Cardiac muscle cell (in vitro differentiated cells and primary cell): ENCODE data around the gene LRTM2. TPM values are rescaled to one million over a fixed set of nuclear protein-coding genes. Genes with fewer than 3 reads are reported as not detected.

Source experiments
- DNase-seq, 2 donors: peaks; one replicate each; pipeline versions ENCODE4 v3.0.0 to v3.0.0-alpha.2; 2010 to 2017; ENCODE audit warnings: low read depth in 1 of 2, low spot score in 1 of 2
- H3K27ac ChIP-seq: fragments of 200-600 bp; sonication (generic); 2 replicates; pipeline ENCODE4 v1.5.1; 2016
- H3K27me3 ChIP-seq: fragments of 200-600 bp; sonication (generic); 2 replicates; pipeline ENCODE4 v1.6.0; 2016; ENCODE audit warnings: control low read depth
- H3K36me3 ChIP-seq: fragments of 200-600 bp; sonication (generic); 2 replicates; pipeline ENCODE4 v1.5.1; 2016; ENCODE audit warnings: control low read depth
- H3K4me1 ChIP-seq: fragments of 200-600 bp; sonication (generic); 2 replicates; pipeline ENCODE4 v1.8.1; 2017; ENCODE audit warnings: low read depth, mild to moderate bottlenecking, mixed run types
- H3K4me3 ChIP-seq: fragments of 200-600 bp; sonication (generic); 2 replicates; pipeline ENCODE4 v1.5.1; 2016; ENCODE audit warnings: mild to moderate bottlenecking
- H3K9me3 ChIP-seq: fragments of 200-600 bp; sonication (generic); 2 replicates; pipeline ENCODE4 v1.5.1; 2017; ENCODE audit warnings: low read depth, mild to moderate bottlenecking, control low read depth
- polyA plus RNA-seq: library from polyadenylated mRNA; unstranded; fragments of >200 nt; fragmentation: Nextera tagmentation; extraction: Ambion mirVana; gene quantifications from 2 replicates; pipeline ENCODE4 v1.2.1, GENCODE V29; 2016
- total RNA-seq: library from RNA; depleted of rRNA; stranded (reverse); fragments of >200 nt; gene quantifications from 2 replicates; pipeline ENCODE4 v1.2.3, GENCODE V29; 2016
- TF ChIP-seq, protein P1 (sequence below): IDR thresholded peaks from 2 replicates; pipeline ENCODE4 v1.5.1; 2012; ENCODE audit warnings: low read depth, mild to moderate bottlenecking, low read length

Gene LRTM2
- total and polyA plus RNA-seq, 2 experiments from 2014 or later: not detected

DNA sequence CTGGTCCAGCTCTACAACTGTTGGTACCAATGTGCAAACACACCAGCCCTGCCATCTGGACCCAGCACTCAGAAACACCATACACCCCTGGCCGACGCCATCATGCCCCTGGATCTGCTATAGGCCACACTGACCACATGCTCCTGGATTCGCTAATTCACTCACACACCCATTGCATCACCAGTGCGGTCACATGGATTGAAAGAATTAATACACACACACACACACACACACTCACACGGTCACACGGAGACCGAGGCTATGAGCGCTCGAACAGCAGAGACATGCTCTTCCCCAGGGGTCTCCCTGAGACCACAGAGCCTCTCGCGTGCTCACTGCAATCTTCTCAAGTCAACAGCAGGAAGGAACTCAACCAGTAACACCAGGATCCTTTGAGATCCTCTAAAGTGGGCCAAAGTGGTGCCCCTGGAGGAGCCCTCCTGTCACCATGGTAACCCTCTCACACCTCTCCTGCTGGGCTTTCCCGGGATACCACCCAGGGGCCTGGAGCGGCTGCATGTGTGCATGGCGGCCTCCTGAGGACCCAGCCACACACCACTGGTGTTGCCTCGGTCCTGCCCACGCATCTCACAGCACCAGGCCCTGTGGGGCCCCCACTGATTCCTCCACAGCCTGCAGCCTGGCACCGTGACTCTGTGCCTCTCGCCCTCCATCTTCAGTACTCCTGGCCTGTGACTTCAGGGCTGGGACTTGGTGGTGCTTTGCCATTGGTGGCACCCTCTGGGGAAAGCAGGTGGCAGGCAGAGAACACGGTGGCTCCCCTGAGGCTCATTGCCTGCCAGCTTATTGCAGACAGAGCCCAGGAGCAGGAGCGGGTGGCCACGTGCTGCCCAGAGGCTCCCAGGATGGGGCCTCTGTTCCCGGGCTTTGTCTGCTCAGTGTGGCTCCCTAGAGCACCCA is 15.1 kb downstream of the LRTM2 start:
- peaks cover 26% of the 10 kb centered on the region for H3K27me3 ChIP-seq
- no peak overlapping the region for H3K27ac ChIP-seq
- DNase-seq: no peak
- no peaks in the 10 kb centered on the region for H3K9me3 ChIP-seq
- no peaks in the 10 kb centered on the region for H3K4me1 ChIP-seq
- no peak overlapping the region for H3K4me3 ChIP-seq
- no peaks in the 10 kb centered on the region for H3K36me3 ChIP-seq
- TF ChIP-seq, protein P1, sequence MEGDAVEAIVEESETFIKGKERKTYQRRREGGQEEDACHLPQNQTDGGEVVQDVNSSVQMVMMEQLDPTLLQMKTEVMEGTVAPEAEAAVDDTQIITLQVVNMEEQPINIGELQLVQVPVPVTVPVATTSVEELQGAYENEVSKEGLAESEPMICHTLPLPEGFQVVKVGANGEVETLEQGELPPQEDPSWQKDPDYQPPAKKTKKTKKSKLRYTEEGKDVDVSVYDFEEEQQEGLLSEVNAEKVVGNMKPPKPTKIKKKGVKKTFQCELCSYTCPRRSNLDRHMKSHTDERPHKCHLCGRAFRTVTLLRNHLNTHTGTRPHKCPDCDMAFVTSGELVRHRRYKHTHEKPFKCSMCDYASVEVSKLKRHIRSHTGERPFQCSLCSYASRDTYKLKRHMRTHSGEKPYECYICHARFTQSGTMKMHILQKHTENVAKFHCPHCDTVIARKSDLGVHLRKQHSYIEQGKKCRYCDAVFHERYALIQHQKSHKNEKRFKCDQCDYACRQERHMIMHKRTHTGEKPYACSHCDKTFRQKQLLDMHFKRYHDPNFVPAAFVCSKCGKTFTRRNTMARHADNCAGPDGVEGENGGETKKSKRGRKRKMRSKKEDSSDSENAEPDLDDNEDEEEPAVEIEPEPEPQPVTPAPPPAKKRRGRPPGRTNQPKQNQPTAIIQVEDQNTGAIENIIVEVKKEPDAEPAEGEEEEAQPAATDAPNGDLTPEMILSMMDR: no peak

DNA sequence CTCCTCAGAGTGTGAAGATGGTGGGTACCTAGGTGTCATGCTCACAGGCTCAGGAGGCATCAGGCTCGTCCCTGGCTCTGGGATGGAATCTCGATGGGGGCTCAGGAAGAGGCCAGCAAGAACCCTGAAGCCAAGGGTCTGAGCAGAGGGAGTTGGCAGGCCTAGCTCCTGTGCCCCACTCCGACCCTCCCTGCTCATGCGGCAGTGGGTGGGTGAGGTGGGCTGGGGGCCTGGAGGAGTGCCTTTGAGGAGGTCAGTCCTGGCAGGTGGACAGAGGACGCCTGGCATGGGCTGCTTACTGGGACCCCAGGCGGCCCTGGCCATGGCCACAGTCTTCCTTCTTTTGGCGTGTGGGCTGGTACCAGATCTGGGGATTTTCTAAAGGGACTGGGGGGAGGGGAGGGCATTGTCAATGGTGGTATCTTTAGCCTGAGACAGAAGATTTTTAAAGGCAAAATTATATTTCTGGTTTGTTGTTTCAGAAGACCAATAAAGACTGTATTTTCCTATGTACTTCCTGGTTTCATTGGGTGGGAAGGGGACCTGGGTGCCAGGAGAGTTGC is 16.0 kb downstream of the LRTM2 start:
- no peak overlapping the region for H3K27ac ChIP-seq
- peaks cover 26% of the 10 kb centered on the region for H3K27me3 ChIP-seq
- H3K4me1 ChIP-seq: no peaks in the 10 kb centered on the region
- H3K9me3 ChIP-seq: no peaks in the 10 kb centered on the region
- no peak for DNase-seq
- TF ChIP-seq, protein P1: no peak
- H3K36me3 ChIP-seq: no peaks in the 10 kb centered on the region
- H3K4me3 ChIP-seq: no peak overlapping the region

DNA sequence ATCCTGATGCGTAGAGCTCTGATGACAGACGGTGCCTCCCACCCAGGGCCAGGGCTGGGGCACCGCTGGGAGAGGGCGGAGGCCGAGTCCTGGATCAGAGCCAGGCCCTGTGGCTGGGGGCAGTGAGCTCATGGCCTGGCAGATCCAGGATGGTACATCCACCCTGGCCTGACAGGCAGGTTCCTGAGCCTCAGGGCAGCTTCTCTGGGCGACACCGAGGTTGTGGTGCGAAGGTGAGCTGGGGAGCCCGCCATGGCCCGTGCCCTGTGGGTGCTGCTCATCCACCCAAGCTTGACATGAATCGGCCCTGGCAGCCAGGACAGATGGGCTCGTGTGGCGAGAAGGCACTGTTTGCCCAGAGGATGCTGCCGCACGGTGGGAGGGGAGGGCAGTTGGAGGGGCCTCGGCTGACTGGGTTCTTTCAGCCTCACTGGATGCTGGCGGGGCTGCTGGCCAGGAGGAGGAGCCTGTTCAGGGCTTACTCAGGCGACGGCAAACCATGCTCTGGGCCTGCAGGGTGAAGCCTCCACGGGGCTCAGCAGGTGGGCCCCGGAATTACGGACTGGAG is 16.6 kb downstream of the LRTM2 start:
- Histone ChIP-seq H3K4me3 (no peak overlapping the region), H3K36me3 (no peaks in the 10 kb centered on the region), H3K4me1 (no peaks in the 10 kb centered on the region), H3K9me3 (no peaks in the 10 kb centered on the region), H3K27ac (no peak overlapping the region), H3K27me3 (peaks cover 24% of the 10 kb centered on the region)
- TF ChIP-seq, protein P1: no peak
- no peak for DNase-seq

DNA sequence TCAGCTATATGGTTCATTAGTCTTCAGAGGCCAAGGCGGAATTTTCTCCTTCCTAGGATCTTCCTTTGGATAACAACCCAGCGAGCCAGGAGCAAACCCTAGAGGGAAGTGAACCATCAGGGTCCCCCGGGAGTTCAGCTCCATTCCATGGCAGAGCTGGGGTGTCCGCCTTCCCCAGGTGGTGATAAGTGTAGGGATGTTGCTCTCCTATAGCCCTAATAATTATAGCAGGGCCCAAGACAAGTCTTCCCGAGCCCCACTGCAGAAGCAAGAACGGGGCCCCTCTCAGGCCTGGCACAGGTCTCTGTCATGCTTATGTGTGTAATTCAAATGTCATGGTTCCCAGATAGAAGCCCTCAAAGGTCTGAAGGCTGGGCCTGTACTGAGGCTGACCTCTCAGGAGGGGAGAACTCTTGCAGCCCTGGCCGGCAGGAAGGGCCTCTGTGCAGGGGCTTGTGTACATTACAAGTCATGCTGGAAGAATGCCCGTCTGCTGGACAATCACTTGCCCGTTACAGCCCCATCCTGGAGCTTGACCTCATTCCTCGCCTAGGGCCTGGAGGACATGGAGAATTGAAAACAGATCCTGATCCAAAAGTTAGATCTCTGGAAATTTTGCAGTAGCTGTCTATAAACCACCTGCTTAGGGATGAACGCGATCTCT is 17.3 kb downstream of the LRTM2 start:
- TF ChIP-seq, protein P1: no peak
- peak in 1 of 2 donors; percentile 12 for DNase-seq

DNA sequence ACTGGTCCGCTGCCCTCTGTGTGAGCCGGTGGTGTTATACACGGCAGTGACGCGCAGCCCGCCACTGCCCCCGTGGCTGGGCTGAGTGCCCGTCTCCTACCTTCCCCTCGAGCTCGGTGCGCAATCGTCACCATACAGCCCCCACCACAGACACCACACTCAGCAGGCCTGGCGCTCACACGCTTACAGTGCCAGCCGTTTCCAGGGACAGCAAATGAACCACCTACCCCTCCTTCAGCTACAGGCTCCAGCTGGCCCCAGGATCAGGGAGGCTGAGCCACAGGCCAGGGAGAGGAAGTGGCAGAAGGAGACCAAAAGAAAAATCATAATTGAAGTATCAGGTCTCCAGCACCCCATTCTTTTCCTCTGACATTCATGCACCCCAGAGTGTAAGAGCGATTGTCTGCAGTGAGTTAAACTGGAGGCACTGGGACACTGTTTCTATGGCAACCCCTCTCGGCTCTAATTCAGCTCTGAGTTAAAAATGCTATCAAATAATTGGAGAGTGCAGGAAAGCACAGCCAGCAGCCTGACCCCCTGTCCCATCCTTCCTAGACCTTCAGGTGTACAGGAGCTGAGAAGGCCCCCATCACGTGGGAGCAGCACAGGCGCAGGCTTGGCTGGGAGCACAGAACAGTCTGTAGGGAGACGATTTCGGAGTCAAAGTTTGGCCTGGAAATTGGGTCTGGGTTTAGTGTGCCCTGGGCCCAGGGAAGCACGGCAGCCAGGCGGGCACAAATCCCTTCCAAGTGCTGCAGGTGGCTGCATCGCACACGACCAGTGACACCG is 18.0 kb downstream of the LRTM2 start:
- TF ChIP-seq, protein P1: no peak
- no peak overlapping the region for H3K4me3 ChIP-seq
- H3K36me3 ChIP-seq: no peaks in the 10 kb centered on the region
- H3K27ac ChIP-seq: no peak overlapping the region
- H3K9me3 ChIP-seq: no peaks in the 10 kb centered on the region
- H3K4me1 ChIP-seq: no peaks in the 10 kb centered on the region
- DNase-seq: no peak
- H3K27me3 ChIP-seq: peaks cover 14% of the 10 kb centered on the region

More for the DNA sequence above, 17.3 kb downstream of the LRTM2 start:
- Histone ChIP-seq H3K9me3 (no peaks in the 10 kb centered on the region), H3K4me1 (no peaks in the 10 kb centered on the region), H3K4me3 (no peak overlapping the region), H3K27me3 (peaks cover 21% of the 10 kb centered on the region), H3K27ac (no peak overlapping the region), H3K36me3 (no peaks in the 10 kb centered on the region)
